HG02943 (cell line): ENCODE data around the gene GSTA4.

ENCODE experiments used
- ATAC-seq: cut with Tn5 transposase; IDR thresholded peaks from one replicate; pipeline ENCODE4 v1.9.1; 2021; ENCODE audit warnings: mild to moderate bottlenecking, low read depth, moderate library complexity; ENCODE audit not compliant: unreplicated experiment

Gene GSTA4, protein sequence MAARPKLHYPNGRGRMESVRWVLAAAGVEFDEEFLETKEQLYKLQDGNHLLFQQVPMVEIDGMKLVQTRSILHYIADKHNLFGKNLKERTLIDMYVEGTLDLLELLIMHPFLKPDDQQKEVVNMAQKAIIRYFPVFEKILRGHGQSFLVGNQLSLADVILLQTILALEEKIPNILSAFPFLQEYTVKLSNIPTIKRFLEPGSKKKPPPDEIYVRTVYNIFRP

DNA sequence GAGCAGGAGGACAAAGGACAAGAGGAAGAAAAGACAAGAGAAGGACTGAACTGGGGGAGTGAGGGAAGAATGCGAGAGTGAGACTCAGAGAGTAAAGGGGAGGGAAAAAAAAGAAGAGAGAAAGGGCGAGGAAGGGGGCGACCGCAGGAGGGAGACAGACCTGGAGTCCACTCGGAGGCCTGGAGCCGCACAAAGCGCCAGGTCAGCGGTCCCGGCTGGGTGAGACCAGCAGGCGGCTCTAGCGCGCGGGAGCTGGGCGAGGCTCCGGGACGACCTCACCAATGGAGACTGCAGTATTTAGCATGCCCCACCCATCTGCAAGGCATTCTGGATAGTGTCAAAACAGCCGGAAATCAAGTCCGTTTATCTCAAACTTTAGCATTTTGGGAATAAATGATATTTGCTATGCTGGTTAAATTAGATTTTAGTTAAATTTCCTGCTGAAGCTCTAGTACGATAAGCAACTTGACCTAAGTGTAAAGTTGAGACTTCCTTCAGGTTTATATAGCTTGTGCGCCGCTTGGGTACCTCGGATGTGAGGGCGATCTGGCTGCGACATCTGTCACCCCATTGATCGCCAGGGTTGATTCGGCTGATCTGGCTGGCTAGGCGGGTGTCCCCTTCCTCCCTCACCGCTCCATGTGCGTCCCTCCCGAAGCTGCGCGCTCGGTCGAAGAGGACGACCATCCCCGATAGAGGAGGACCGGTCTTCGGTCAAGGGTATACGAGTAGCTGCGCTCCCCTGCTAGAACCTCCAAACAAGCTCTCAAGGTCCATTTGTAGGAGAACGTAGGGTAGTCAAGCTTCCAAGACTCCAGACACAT lies at the start of gene GSTA4:
Gene GSTA4 (minus strand): TSS at position 196 of the 824 bp plus-strand sequence. CDS start 1,041 bp downstream, outside the sequence.
- peak; percentile 99 for ATAC-seq

DNA sequence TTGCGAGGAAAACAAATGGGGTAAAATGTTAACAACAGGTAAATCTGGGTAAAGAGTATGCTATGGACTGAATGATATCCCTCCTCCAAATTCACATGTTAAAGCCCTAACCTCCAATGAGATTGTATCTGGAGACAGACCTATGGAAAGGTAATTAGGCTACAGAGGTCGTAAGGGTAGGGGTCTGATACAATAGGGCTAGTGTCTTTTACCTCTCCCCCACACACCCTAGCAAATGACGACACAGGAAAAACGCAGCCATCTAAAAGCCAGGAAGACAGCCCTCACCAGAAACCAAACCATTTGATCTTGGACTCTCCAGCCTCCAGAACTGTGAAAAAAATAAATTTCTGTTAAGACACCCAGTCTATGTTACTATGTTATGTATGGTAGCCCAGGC lies 49.5 kb upstream of the GSTA4 start:
- no peak for ATAC-seq

DNA sequence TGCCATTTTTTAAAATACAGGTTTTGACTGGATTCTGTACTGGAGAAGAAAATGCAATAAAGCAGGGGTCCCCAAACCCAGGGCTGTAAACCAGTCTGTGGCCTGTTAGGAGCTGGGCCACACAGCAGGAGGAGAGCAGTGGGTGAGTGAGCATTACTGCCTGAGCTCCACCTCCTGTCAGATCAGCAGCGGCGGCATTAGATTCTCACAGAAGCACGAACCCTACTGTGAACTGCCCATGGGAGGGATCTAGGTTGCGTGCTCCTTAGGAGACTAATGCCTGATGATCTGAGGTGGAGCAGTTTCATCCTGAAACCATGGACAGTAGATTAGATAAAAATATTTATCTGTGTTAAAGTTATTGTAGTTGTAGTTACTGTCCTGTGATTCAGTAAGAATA lies 49.0 kb upstream of the GSTA4 start:
- no peak for ATAC-seq

DNA sequence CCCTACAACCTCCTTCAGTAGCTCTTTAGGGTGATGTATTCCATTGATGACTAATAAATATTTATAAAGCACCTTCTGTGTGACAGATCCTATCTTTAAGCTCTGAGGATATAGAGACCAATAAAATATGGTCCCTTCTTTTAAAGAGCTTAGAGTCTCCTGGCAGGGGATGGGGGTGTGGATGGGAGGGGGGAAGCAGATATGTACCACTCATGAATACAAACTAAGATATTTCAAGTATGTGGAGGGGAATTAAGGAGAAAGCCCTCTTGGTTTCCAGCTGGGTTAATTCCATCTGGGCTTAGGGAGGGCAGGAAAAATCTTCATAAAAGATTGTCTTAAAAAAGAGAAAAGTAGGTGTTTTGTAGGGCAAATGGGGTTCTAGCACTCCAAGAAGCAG lies 48.5 kb upstream of the GSTA4 start:
- no peak for ATAC-seq

DNA sequence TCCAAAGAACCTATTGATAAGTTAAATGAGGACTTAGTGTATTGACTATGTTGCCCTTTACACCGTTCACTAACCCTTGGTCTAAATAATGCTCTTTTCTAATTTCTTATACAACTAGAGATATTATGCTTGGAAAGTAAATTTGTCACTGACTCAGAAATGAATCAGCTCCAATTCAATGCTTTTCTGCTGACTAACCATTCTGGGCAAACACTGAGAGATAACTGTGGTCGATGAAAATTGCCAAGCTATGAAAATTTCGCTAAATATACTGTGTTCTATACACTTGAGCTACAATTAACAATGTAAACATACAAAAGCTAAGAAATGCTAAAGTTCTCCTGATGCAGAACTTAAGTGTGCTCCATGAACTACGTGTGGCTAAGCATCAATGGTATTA lies 47.0 kb upstream of the GSTA4 start:
- ATAC-seq: no peak

DNA sequence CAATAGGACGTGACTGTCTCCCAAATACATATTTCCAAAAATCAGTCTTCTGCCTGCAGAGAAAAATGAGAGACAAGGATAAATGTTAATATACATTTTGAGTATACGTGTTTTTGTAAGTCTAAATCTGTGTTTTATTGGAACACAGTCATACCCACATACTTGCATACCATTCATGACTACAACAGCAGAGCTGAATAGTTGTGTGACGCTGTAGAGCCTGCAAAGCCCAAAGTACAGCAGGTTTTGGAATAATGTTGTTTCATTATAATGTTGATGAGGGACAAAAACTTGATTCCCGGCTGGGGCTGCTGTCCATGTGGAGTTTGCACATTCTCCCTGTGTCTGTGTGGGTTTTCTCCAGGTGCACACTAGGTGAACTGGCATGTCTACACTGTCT lies 46.3 kb upstream of the GSTA4 start:
- ATAC-seq: no peak

DNA sequence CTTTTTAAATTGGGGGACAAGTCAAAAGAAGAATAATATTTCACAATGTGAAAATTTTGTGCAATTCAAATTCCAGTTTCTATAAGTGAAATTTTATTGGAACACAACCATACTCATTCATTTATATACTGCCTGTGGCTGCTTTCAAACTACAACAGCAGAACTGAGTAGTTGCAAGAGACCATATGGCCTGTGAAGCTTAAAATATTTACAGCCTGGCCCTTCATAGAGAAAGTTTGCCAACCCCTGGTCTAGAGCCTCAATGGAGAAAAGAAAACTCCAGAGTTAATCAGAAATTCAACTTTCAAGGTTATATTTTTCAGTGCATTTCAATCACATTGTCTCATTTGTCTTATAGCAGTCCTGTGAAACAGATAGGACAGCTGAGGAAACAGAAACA lies 43.5 kb upstream of the GSTA4 start:
- no peak for ATAC-seq

DNA sequence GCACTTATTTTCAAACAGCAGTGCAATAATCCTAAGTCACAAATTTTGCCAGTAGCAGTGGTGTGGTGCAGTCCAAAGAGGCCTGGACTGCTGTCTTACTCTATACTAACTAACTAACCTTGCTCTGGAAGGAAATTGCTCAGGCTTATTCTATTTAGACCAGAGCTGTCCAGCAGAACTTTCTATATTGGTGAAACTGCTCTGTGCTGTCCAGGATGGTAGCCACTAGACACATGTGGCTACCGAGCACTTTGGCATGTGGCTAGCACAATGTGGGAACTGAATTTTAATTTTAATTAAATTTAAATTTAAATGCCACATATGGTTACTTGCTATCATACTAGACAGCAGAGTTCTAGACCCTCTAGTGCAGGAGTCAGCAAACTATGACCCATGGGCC lies 43.1 kb upstream of the GSTA4 start:
- no peak for ATAC-seq

DNA sequence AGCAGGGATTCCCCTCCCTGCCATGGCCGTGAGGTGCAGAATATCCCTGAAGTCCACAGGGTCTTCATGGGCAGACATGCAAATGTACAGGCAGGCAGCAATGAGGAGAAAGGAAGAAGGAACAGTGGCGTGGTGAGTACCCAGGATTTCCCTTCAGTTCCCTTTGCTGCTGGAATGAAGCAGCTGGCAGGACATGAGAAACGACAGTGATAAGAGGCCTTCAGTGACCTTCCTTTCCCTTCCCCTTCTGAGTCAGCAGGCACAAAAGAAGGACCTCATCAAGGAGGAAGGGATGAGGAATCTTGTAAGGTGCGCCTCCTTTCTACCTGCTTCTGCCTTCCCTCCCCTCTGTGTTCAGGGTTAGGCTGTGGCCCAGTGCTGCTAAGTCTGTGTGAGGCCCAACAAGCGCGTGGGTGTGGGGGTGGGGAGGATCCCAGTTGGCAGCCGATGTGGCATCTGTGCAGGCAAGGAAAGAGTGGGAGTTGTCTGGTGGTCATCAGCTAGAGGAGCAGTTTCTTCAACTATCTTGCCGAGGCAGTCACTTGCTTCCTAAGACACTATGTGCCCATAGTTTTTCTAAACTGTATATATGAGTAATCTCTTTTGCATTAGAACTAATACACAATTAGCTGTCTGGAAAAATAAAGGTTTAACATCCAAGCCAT lies 40.6 kb upstream of the GSTA4 start:
- ATAC-seq: no peak

DNA sequence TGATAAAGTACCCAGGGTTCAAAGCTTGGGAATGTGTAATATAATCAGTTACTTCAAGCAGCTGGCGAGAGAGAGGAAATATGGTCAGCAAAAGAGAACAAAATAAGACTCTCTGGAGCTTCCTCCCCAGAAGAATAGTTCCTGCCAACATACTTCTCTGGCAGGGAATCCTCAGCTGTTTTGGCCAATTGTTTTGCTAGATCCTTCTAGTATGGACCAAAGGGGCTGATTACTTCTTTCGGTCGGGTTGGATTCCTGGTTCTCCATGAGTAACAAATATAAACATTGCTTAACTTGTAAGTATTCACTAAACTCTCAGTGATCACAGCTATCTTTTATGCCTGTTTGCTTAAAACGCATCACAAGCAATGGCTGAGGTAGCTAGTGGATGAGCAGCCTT lies 38.7 kb upstream of the GSTA4 start:
- ATAC-seq: no peak

DNA sequence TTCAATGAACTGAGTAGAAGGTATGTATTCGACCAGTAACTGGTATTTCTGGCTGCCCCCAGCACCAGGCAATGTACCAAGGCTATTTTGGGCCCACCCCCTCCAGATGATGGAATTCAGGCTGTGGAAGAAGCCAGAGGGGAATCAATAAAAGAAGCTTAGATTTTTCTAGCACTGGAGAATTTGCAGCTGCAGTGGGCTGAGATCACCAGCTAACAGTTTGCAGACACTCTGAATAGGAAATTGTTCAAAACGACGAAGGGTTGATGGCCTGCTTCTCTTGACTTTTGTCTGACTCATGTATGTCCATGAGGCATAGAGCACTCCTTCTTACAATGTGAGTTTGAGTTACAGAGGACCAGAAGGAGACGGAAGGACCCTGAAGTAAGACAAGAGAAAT lies 37.8 kb upstream of the GSTA4 start:
- ATAC-seq: no peak

DNA sequence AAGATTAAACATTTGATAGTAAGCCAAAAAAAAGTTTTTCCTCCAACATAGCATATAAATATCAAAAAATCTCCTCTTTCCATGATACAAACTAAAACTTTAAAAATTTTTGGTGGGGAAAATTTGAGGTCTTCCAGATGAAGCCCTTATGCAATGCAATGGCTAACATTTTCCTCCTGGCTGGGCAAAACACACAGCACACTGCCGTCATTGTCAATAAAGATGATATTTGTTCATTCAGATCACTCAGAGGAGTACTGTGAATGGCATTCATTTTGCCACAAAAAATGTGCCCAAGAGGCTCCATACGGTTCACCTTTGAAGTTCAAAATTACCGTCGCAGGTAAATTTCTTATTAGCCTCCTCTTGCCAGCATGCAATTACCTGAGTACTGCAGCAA lies 36.2 kb upstream of the GSTA4 start:
- no peak for ATAC-seq

DNA sequence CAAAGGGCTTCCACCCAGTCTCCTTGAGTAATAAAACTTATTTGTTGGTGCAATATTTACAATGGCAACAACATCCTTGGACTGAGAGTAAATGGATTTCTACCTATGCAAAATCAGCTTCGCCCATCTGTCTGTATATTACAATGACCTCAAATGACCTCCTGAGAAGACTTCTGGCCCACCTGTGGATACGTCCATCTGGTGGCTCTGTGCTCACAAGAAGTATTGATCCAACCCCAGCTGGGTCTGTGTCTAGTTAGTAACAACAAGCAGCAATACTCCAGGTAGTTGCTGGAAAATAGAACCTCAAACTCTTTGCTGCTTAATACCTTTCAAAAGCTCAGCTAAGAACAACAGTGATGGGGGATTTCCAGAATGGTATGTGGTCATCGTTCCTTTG lies 34.7 kb upstream of the GSTA4 start:
- no peak for ATAC-seq

DNA sequence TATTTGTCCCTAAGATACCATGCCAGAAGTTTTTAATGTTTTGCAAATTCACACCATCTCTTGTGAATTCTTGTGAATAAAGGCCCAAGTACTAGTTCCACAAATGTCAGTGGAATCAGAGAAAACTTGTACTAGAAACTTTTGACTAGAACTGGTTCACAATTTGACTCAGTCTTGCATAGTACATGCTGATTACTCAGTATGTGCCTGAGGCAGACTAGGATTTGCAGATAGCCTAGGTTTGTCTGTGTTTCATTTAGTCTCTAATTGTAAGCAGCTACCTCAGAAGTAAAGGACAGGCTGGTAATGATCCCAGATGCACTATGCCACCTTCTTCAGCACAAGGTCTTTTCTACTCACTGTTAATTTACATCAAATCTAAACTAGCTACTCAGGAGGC lies 34.2 kb upstream of the GSTA4 start:
- no peak for ATAC-seq

DNA sequence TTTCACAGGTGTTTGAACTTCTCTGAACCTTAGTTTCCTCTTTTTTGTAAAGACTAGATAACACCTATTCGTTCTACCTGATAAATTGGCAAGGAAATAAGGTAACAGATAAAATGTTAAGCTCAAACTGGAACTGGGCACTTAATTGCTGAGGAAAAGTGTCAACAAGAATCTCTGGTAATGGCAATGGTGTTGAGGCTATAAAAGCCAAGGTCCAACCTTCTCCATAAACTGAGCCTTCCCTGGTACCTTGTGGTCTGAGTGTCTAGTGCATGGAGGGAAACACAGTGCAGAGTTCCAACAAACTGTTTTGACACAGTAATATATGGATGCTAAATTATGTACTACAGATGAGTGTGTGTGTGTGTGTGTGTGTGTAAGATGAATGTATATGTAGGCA lies 33.4 kb upstream of the GSTA4 start:
- ATAC-seq: no peak

DNA sequence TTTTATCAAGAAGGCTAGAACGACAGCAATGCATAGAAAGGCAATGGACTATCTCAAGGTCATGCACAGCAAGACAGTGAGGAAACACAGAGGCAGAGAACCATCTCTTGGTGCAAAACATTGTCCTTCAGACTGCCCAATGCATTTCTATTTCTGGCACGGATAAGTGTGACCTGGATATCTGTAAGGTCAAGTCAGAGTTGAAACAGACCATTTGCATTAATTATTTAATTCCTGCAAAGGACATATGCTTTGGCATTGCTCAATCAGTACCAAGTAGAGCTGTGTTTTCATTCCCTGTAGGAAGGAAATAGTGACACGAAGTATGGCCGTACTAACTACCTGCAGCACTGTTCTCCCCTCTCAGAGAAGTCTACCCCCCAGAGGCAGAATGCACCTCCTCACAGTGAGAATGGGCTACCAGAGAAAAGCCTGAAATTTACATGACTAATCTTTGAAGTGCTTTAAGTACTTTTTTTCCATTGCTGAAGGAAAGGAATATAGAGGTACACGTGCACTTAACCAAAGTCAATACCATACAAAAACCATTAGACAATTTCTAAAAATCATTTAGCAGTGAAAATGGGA lies 32.1 kb upstream of the GSTA4 start:
- ATAC-seq: no peak

DNA sequence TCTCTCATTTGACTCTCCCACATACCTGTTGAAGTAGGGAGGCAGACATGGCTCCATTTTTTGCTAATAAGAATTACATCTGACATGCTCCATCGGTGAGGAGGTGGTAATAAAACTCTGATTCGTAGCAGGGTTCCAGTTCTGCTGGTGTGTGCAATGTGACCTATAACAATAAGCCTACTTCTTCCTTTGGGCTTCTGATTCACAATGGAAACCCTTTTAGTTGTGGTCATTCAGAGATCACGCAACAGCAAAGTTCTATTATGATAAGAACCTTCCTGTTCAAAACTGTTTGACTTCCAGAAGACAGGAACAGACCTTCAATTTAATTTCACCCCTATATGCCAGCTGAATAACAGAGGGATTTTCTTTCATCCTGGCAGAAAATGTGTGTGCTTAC lies 31.4 kb upstream of the GSTA4 start:
- ATAC-seq: no peak

DNA sequence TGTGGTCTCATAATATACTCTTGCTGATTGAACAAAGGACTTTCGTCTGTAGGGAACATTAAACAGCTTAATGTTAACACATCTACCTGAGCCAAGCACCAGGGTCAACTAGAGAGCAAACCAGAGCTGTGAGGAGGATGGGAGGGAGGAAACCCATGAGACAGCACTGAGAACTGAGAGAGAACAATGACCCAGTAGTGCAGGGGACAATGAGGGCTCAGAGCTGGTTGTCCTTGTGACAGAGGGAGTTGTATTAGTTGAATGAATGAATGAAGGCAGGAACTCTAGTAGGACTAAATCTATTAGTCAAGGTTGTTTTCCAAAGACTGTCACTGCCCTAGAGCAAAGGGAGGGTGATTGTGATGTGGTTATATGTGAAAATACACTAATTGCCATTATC lies 28.2 kb upstream of the GSTA4 start:
- ATAC-seq: no peak

DNA sequence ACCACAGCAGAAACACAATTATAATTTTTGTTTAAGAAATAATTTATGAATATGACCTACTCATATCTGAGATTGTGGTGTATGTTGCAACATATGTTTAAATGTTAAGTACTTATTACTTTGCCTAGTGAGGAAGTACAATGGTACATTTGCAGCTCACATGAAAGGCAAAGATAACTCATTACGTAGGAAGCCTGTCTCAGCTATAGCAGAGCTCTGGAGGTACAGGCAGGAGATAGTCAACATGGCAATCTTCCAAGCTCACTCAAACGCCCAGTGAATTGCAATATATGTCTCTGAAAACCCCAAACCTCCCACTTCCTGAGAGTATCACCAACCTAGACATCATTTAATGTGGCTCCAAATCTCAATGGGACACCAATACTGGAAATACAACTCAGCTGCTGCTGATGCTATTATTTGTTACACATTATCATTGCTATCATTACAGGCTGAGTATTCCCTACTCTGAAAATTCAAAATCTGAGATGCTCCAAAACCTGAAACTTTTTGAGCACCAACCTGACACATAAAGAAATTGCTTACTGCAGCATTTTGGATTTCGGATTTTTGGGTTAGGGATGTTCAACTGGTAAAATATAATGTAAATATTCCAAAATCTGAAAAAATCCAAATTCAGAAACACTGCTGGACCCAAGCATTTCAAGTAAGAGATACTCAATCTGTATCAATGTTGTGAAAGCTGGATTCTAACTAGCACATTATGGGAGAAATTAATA lies 25.1 kb upstream of the GSTA4 start:
- no peak for ATAC-seq

DNA sequence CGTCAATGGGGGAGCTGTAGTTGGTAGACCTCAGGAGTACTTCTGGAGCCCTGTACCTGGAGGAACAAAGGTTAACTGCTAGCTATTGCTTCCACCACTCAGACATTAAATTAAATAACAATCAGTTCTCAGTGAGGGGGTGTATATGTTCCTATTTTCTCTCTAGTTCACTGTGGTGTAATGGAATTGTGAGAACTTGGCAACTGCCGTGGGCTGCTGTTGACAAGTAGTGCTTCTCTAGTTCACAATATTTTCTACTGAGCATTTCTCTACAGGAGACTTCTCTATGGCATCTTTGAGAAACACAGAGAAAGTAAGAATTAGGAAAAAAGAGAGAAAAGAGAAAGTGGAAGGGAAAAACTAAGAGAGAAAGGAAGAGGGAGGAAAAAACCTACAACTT lies 23.4 kb upstream of the GSTA4 start:
- no peak for ATAC-seq

DNA sequence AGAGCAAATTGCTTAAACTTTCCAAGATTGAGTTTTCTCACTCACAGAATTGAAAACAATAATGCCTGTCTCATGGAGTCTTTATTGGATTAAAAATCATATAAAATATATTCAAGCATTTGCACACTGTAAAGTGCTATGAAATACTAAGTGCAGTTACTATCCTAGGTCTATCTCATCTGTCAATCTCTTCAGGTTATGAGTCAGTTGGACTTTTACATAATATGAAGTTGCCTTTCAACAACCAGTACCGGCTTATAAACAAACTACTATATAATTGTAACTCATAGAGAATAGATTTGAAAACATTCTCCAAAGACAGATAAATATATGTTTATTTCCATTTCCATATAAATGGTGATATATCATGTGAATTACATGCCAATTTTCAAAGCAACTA lies 20.4 kb upstream of the GSTA4 start:
- ATAC-seq: no peak
